Activated CD8-positive, alpha-beta memory T cell treated with anti-CD3 and anti-CD28 coated beads for 48 hours (primary cell): ENCODE measurements around the gene FAAH.

Source experiments
- DNase-seq, 3 experiments: peaks; one replicate each; pipeline ENCODE4 v3.0.0-alpha.2; 2020; ENCODE audit warnings: low read depth in 2 of 3, low spot score in 2 of 3

FAAH gene

GRCh38 chr1:46448109-46448911 is 54.2 kb downstream of the FAAH start:
- DNase-seq, result no peak

- DNase-seq, result no peak
Measured at GRCh38 chr1:46449223-46450159, 55.4 kb downstream of the FAAH start.

GRCh38 chr1:46450160-46450517 is 56.0 kb downstream of the FAAH start:
- no peak for DNase-seq

GRCh38 chr1:46451948-46452930 is 58.1 kb downstream of the FAAH start:
- DNase-seq, result no peak

GRCh38 chr1:46452931-46453325 is 58.8 kb downstream of the FAAH start:
- DNase-seq, result no peak

GRCh38 chr1:46453449-46453848 is 59.3 kb downstream of the FAAH start:
- no peak for DNase-seq

GRCh38 chr1:46455951-46456350 is 61.8 kb downstream of the FAAH start:
- no peak for DNase-seq

GRCh38 chr1:46456411-46456963 is 62.4 kb downstream of the FAAH start:
- DNase-seq, result no peak

- DNase-seq, result no peak
Measured at GRCh38 chr1:46457178-46457577, 63.1 kb downstream of the FAAH start.

GRCh38 chr1:46458190-46458589 is 64.1 kb downstream of the FAAH start:
- no peak for DNase-seq

- DNase-seq, result no peak
Measured at GRCh38 chr1:46458846-46459245, 64.7 kb downstream of the FAAH start.

GRCh38 chr1:46459315-46459714 is 65.2 kb downstream of the FAAH start:
- no peak for DNase-seq

- no peak for DNase-seq
Measured at GRCh38 chr1:46461017-46461808, 67.1 kb downstream of the FAAH start.

GRCh38 chr1:46461809-46462448 is 67.8 kb downstream of the FAAH start:
- DNase-seq, result no peak
